ENCODE data around the gene ZNF543.

Gene ZNF543

GRCh38 chr19:57327993-57328392 is 7.7 kb downstream of the ZNF543 start:
- no peak for TF ChIP-seq EZH2phosphoT487 (IDR thresholded peaks at IDR 0.05; ENCODE audit: low read length)
- TF ChIP-seq EZH2 (optimal IDR thresholded peaks at IDR 0.05; ENCODE audit: low read depth, low read length) = no peak
- TF ChIP-seq CTCF (IDR thresholded peaks at IDR 0.05; ENCODE audit: low read length) = no peak
- no peaks in the 10 kb centered on the region for H3K4me1 ChIP-seq (ENCODE audit: low read length)
- DNase-seq = no peak
- H3F3A ChIP-seq (ENCODE audit: insufficient read depth, low read length) = no peaks in the 10 kb centered on the region
- H3K9me3 ChIP-seq (replicated peaks; ENCODE audit: insufficient read depth, low read length) = no peaks in the 10 kb centered on the region
- no peaks in the 10 kb centered on the region for H3K27me3 ChIP-seq (replicated peaks; ENCODE audit: insufficient read depth, low read length)
- H3K4me3 ChIP-seq (ENCODE audit: low read length) = no peak overlapping the region
- H3K4me2 ChIP-seq (ENCODE audit: low read depth, low read length) = no peak overlapping the region
- peaks cover 25% of the 10 kb centered on the region for H3K36me3 ChIP-seq (replicated peaks; ENCODE audit: insufficient read depth, low read length)
- no peak overlapping the region for H2AFZ ChIP-seq (ENCODE audit: low read length)
- no peak overlapping the region for H3K27ac ChIP-seq (ENCODE audit: low read length)
- H3K9me2 ChIP-seq (replicated peaks; ENCODE audit: insufficient read depth, low read length) = no peaks in the 10 kb centered on the region
- H3K9ac ChIP-seq (ENCODE audit: low read length) = no peak overlapping the region
- H3K79me2 ChIP-seq (ENCODE audit: low read length) = no peaks in the 10 kb centered on the region; the same call in 1 of the 2 replicates
- H4K20me1 ChIP-seq (ENCODE audit: insufficient read depth, low read length) = no peaks in the 10 kb centered on the region

GRCh38 chr19:57334191-57334590 is 13.9 kb downstream of the ZNF543 start:
- no peaks in the 10 kb centered on the region for H3K79me2 ChIP-seq (ENCODE audit: low read length)
- H2AFZ ChIP-seq (ENCODE audit: low read length) = no peak overlapping the region
- H3K4me1 ChIP-seq (ENCODE audit: low read length) = no peaks in the 10 kb centered on the region
- H3K4me3 ChIP-seq (ENCODE audit: low read length) = no peak overlapping the region
- TF ChIP-seq EZH2 (optimal IDR thresholded peaks at IDR 0.05; ENCODE audit: low read depth, low read length) = no peak
- TF ChIP-seq CTCF (IDR thresholded peaks at IDR 0.05; ENCODE audit: low read length) = no peak
- TF ChIP-seq EZH2phosphoT487 (IDR thresholded peaks at IDR 0.05; ENCODE audit: low read length) = no peak
- no peak overlapping the region for H3K4me2 ChIP-seq (ENCODE audit: low read depth, low read length)
- no peaks in the 10 kb centered on the region for H4K20me1 ChIP-seq (ENCODE audit: insufficient read depth, low read length)
- no peaks in the 10 kb centered on the region for H3K36me3 ChIP-seq (replicated peaks; ENCODE audit: insufficient read depth, low read length)
- H3K9ac ChIP-seq (ENCODE audit: low read length) = no peak overlapping the region
- no peaks in the 10 kb centered on the region for H3K9me2 ChIP-seq (replicated peaks; ENCODE audit: insufficient read depth, low read length)
- H3K9me3 ChIP-seq (replicated peaks; ENCODE audit: insufficient read depth, low read length) = no peaks in the 10 kb centered on the region
- no peak overlapping the region for H3K27ac ChIP-seq (ENCODE audit: low read length)
- H3F3A ChIP-seq (ENCODE audit: insufficient read depth, low read length) = no peaks in the 10 kb centered on the region
- H3K27me3 ChIP-seq (replicated peaks; ENCODE audit: insufficient read depth, low read length) = no peaks in the 10 kb centered on the region
- no peak for DNase-seq

DNA sequence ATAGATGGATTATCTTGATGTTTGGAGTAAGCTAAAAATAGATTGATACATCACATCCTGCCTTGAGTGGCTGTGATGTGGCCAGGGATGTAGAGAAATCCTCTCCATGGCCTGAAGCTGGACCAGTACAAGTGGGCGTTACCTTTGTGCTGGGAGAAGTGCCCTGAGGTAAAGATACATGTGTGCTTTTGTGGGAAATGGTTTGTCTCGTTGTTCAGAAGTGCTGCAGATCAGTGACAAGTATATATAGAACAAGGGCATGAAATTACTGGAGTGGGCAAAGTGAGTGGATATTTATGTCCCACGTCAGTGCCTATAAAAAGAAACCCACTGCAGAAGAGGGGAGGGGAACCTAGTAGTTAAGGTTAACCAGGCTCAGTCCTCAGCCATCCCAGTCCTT is 18.6 kb downstream of the ZNF543 start:
- Histone ChIP-seq H3K9ac (ENCODE audit: low read length) (no peak overlapping the region), H3K9me2 (replicated peaks; ENCODE audit: insufficient read depth, low read length) (no peaks in the 10 kb centered on the region), H2AFZ (ENCODE audit: low read length) (no peak overlapping the region), H4K20me1 (ENCODE audit: insufficient read depth, low read length) (no peaks in the 10 kb centered on the region), H3K27ac (ENCODE audit: low read length) (no peak overlapping the region), H3F3A (ENCODE audit: insufficient read depth, low read length) (no peaks in the 10 kb centered on the region), H3K4me3 (ENCODE audit: low read length) (no peak overlapping the region), H3K36me3 (replicated peaks; ENCODE audit: insufficient read depth, low read length) (no peaks in the 10 kb centered on the region), H3K4me2 (ENCODE audit: low read depth, low read length) (no peak overlapping the region), H3K4me1 (ENCODE audit: low read length) (no peaks in the 10 kb centered on the region), H3K9me3 (replicated peaks; ENCODE audit: insufficient read depth, low read length) (no peaks in the 10 kb centered on the region), H3K79me2 (ENCODE audit: low read length) (no peaks in the 10 kb centered on the region), H3K27me3 (replicated peaks; ENCODE audit: insufficient read depth, low read length) (no peaks in the 10 kb centered on the region)
- DNase-seq = no peak
- TF ChIP-seq CTCF (IDR thresholded peaks at IDR 0.05; ENCODE audit: low read length) (no peak), EZH2 (optimal IDR thresholded peaks at IDR 0.05; ENCODE audit: low read depth, low read length) (no peak), EZH2phosphoT487 (IDR thresholded peaks at IDR 0.05; ENCODE audit: low read length) (no peak)

Data from MM.1S (cell line).